ENCODE measurements around the gene CD55. TPM values are rescaled to one million over a fixed set of nuclear protein-coding genes. Genes with fewer than 3 reads are reported as not detected.
"Not testable (repeated sequence)": the region's sequence is repeated elsewhere in the genome, so short reads cannot be mapped to it uniquely, and the experiment has no call there.

Gene CD55
- total RNA-seq, 1 experiment from 2014 or later = 108 TPM

DNA sequence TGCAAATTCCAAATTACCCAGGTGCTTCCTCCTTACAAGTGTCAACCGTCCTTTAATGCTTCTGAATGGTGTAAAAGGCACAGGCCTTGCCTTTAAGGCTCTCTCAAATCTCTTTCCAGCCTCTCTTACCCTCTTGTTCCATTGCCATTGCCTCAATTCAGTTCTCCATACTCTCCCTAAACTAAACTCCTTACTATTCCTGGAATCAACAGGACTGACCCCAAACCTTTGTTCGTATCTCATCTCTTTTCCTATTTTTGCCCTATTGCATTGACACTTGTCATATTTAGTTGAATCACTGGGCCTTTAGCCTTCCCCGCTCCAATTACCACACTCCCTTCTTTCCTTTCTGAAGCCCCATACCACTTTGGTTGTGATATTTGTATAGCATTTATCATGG lies 3.9 kb upstream of the CD55 start:
- H3K9me2 ChIP-seq (replicated peaks; ENCODE audit: low read length) = no peaks in the 10 kb centered on the region
- ATAC-seq = no peak
- ChIA-PET CTCF (no interaction called here), POLR2A (ENCODE audit: unreplicated experiment) (no interaction called here)
- no peak overlapping the region for H3K4me3 ChIP-seq (ENCODE audit: low read length)
- no peak for TF ChIP-seq EZH2phosphoT487 (IDR thresholded peaks at IDR 0.05; ENCODE audit: borderline replicate concordance, low read length)
- TF ChIP-seq, protein P1, sequence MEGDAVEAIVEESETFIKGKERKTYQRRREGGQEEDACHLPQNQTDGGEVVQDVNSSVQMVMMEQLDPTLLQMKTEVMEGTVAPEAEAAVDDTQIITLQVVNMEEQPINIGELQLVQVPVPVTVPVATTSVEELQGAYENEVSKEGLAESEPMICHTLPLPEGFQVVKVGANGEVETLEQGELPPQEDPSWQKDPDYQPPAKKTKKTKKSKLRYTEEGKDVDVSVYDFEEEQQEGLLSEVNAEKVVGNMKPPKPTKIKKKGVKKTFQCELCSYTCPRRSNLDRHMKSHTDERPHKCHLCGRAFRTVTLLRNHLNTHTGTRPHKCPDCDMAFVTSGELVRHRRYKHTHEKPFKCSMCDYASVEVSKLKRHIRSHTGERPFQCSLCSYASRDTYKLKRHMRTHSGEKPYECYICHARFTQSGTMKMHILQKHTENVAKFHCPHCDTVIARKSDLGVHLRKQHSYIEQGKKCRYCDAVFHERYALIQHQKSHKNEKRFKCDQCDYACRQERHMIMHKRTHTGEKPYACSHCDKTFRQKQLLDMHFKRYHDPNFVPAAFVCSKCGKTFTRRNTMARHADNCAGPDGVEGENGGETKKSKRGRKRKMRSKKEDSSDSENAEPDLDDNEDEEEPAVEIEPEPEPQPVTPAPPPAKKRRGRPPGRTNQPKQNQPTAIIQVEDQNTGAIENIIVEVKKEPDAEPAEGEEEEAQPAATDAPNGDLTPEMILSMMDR (conservative IDR thresholded peaks at IDR 0.05; ENCODE audit: low read depth, low read length) = no peak
- no peak for TF ChIP-seq EZH2 (IDR thresholded peaks at IDR 0.05; ENCODE audit: low read length, unreplicated experiment)
- H3K36me3 ChIP-seq (ENCODE audit: low read depth, low read length) = peaks cover 5% of the 10 kb centered on the region
- no peak overlapping the region for H2AFZ ChIP-seq (ENCODE audit: low read length)
- no peak overlapping the region for H3K4me2 ChIP-seq (ENCODE audit: low read length)
- no peak overlapping the region; the same call in 1 of the 2 replicates for H3K9ac ChIP-seq (ENCODE audit: low read length)
- H3K4me1 ChIP-seq (ENCODE audit: insufficient read depth, low read length) = peaks cover 44% of the 10 kb centered on the region
- H3F3A ChIP-seq (ENCODE audit: low read length, unreplicated experiment) = peaks cover 6% of the 10 kb centered on the region
- peaks cover 9% of the 10 kb centered on the region for H3K79me2 ChIP-seq (ENCODE audit: low read length)
- H3K9me3 ChIP-seq (ENCODE audit: low read length) = no peaks in the 10 kb centered on the region
- no TSS peak for BruUV-seq (replicated peaks)
- no peak for DNase-seq
- H3K27me3 ChIP-seq (ENCODE audit: low read length) = no peaks in the 10 kb centered on the region
- intact Hi-C loops (cut with micrococcal nuclease) = loop anchor here (2.0 kb wide), 1 partner anchor 35 kb away; no protein-coding TSS in a partner anchor
- peak overlapping the region; percentile 87; the same call in 1 of the 2 replicates for H3K27ac ChIP-seq (ENCODE audit: low read length)
- H4K20me1 ChIP-seq (ENCODE audit: low read length) = peaks cover 9% of the 10 kb centered on the region

DNA sequence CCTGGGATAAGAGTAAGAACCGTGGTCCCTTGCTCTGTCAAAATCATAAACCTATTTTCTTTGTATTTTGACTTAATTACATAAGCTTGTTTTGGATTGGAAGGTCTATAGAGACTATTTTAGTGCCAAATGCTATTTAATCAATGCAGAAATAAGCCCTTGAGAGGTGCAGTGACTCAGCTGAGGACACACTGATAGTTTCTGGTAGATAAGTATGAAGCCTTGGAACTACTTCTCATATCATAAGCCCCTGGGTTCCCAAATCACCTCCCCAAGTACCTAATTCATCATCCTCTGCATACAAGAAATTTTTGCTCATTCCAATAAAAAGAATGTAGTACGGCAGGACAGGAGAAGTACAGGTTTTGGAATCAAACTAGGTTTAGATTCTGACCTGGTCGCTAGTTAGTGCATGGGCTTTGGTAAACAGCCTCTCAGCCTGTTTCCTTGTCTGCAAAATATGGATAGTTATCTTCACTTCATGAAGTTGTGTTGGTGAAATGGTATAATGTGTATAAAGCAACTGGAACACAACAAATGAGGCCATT lies 3.3 kb upstream of the CD55 start:
- H3K9me2 ChIP-seq (replicated peaks; ENCODE audit: low read length) = no peaks in the 10 kb centered on the region
- no peaks in the 10 kb centered on the region for H3K9me3 ChIP-seq (ENCODE audit: low read length)
- TF ChIP-seq, protein P1 (conservative IDR thresholded peaks at IDR 0.05; ENCODE audit: low read depth, low read length) = no peak
- TF ChIP-seq EZH2 (IDR thresholded peaks at IDR 0.05; ENCODE audit: low read length, unreplicated experiment) (no peak), EZH2phosphoT487 (IDR thresholded peaks at IDR 0.05; ENCODE audit: borderline replicate concordance, low read length) (no peak)
- ChIA-PET POLR2A (ENCODE audit: unreplicated experiment) (no interaction called here), CTCF (no interaction called here)
- no peak for ATAC-seq
- H3F3A ChIP-seq (ENCODE audit: low read length, unreplicated experiment) = peaks cover 6% of the 10 kb centered on the region
- H3K27me3 ChIP-seq (ENCODE audit: low read length) = no peaks in the 10 kb centered on the region
- intact Hi-C loops (cut with micrococcal nuclease) = no loop called here
- H3K79me2 ChIP-seq (ENCODE audit: low read length) = peaks cover 13% of the 10 kb centered on the region
- peaks cover 9% of the 10 kb centered on the region for H3K36me3 ChIP-seq (ENCODE audit: low read depth, low read length)
- peaks cover 13% of the 10 kb centered on the region for H4K20me1 ChIP-seq (ENCODE audit: low read length)
- no TSS peak for BruUV-seq (replicated peaks)
- H3K27ac ChIP-seq (ENCODE audit: low read length) = no peak overlapping the region
- H3K4me3 ChIP-seq (ENCODE audit: low read length) = no peak overlapping the region
- no peak overlapping the region for H3K9ac ChIP-seq (ENCODE audit: low read length)
- peaks cover 44% of the 10 kb centered on the region for H3K4me1 ChIP-seq (ENCODE audit: insufficient read depth, low read length)
- no peak for DNase-seq
- no peak overlapping the region for H3K4me2 ChIP-seq (ENCODE audit: low read length)
- no peak overlapping the region for H2AFZ ChIP-seq (ENCODE audit: low read length)

GRCh38 chr1:207319199-207319598 lies 2.3 kb upstream of the CD55 start:
- TF ChIP-seq EZH2phosphoT487 (IDR thresholded peaks at IDR 0.05; ENCODE audit: borderline replicate concordance, low read length) (no peak), EZH2 (IDR thresholded peaks at IDR 0.05; ENCODE audit: low read length, unreplicated experiment) (no peak)
- TF ChIP-seq, protein P1 (conservative IDR thresholded peaks at IDR 0.05; ENCODE audit: low read depth, low read length) = no peak
- Histone ChIP-seq H3K79me2 (ENCODE audit: low read length) (peaks cover 24% of the 10 kb centered on the region), H3F3A (ENCODE audit: low read length, unreplicated experiment) (peaks cover 6% of the 10 kb centered on the region), H4K20me1 (ENCODE audit: low read length) (peaks cover 23% of the 10 kb centered on the region), H3K4me1 (ENCODE audit: insufficient read depth, low read length) (peaks cover 55% of the 10 kb centered on the region), H3K27me3 (ENCODE audit: low read length) (no peaks in the 10 kb centered on the region), H3K4me3 (ENCODE audit: low read length) (no peak overlapping the region), H2AFZ (ENCODE audit: low read length) (no peak overlapping the region), H3K9ac (ENCODE audit: low read length) (no peak overlapping the region), H3K4me2 (ENCODE audit: low read length) (no peak overlapping the region), H3K36me3 (ENCODE audit: low read depth, low read length) (peaks cover 18% of the 10 kb centered on the region), H3K9me2 (replicated peaks; ENCODE audit: low read length) (no peaks in the 10 kb centered on the region), H3K27ac (ENCODE audit: low read length) (no peak overlapping the region), H3K9me3 (ENCODE audit: low read length) (no peaks in the 10 kb centered on the region)
- intact Hi-C loops (cut with micrococcal nuclease) = no loop called here
- ChIA-PET CTCF (no interaction called here), POLR2A (ENCODE audit: unreplicated experiment) (no interaction called here)
- BruUV-seq (replicated peaks) = no TSS peak
- ATAC-seq (no peak), DNase-seq (no peak)

DNA sequence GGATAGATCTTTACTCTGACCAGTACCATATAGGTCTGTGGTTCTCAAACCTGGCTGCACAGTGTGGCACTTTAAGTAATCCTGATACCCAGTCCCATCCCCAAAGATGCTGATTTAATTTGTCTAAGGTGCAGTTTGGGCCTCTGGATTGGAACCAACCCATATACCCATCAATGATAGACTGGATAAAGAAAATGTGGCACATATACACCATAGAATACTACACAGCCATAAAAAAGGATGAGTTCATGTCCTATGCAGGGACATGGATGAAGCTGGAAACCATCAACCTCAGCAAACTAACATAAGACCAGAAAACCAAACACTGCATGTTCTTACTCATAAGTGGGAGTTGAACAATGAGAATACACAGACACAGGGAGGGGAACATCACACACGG lies 1.4 kb upstream of the CD55 start:
- H3K27ac ChIP-seq (ENCODE audit: low read length); DNase-seq; CTCF ChIA-PET; H3K9me2 ChIP-seq (replicated peaks; ENCODE audit: low read length); H3K27me3 ChIP-seq (ENCODE audit: low read length); ATAC-seq; H3K9me3 ChIP-seq (ENCODE audit: low read length); BruUV-seq (replicated peaks); H3F3A ChIP-seq (ENCODE audit: low read length, unreplicated experiment); POLR2A ChIA-PET (ENCODE audit: unreplicated experiment); H3K4me2 ChIP-seq (ENCODE audit: low read length); H2AFZ ChIP-seq (ENCODE audit: low read length); H3K4me3 ChIP-seq (ENCODE audit: low read length); H3K9ac ChIP-seq (ENCODE audit: low read length): not testable (repeated sequence)
- peaks cover 26% of the 10 kb centered on the region for H3K36me3 ChIP-seq (ENCODE audit: low read depth, low read length)
- intact Hi-C loops (cut with micrococcal nuclease) = loop anchor here (2.0 to 5.0 kb wide), 4 partner anchors 98 to 293 kb away; partner anchors contain the start of gene CR1
- H4K20me1 ChIP-seq (ENCODE audit: low read length) = peaks cover 31% of the 10 kb centered on the region
- peaks cover 24% of the 10 kb centered on the region for H3K79me2 ChIP-seq (ENCODE audit: low read length)
- peaks cover 52% of the 10 kb centered on the region for H3K4me1 ChIP-seq (ENCODE audit: insufficient read depth, low read length)

Measured in PC-3 (cell line).